Right lobe of liver (tissue), 6 donors: ENCODE results near the gene KLHDC10. TPM values are rescaled to one million over a fixed set of nuclear protein-coding genes. Genes with fewer than 3 reads are reported as not detected.

Source experiments
- ATAC-seq, 4 donors: fragments of 200-7000 bp; cut with Tn5 transposase; one replicate each; pipeline ENCODE4 v1.9.1; 2020; ENCODE audit warnings: mild to moderate bottlenecking in 4 of 4, moderate library complexity in 4 of 4
- DNase-seq, 3 donors: peaks; one replicate each; pipeline ENCODE4 v3.0.0-alpha.2; 2020
- H3K27ac ChIP-seq, 3 donors: fragments of 200-600 bp; one replicate each; pipeline ENCODE4 v1.8.0; 2022
- H3K27me3 ChIP-seq, 2 donors: fragments of 200-600 bp; one replicate each; pipeline ENCODE4 v1.8.0; 2022
- H3K36me3 ChIP-seq, 4 donors: fragments of 200-600 bp; sonication (generic) in 1 of 4; one replicate each; pipeline versions ENCODE4 v1.5.1 to v1.8.0; 2017 to 2022; ENCODE audit warnings: control low read depth in 1 of 4
- H3K4me1 ChIP-seq, 4 donors: fragments of 200-600 bp; sonication (generic) in 1 of 4; one replicate each; pipeline versions ENCODE4 v1.5.1 to v1.8.0; 2017 to 2022; ENCODE audit warnings: control low read depth in 1 of 4
- H3K4me3 ChIP-seq, 3 donors: fragments of 200-600 bp; one replicate each; pipeline ENCODE4 v1.8.0; 2022
- H3K9me3 ChIP-seq, 4 donors: fragments of 200-600 bp; sonication (generic) in 1 of 4; one replicate each; pipeline versions ENCODE4 v1.5.1 to v1.8.0; 2017 to 2022; ENCODE audit warnings: control low read depth in 1 of 4
- CTCF ChIP-seq, 4 donors: fragments of 200-600 bp in 3 of 4; fragments of 450-650 bp in 1 of 4; IDR thresholded peaks; one replicate each; pipeline versions ENCODE4 v1.5.1 to v1.8.0; 2016 to 2022; ENCODE audit warnings: antibody characterized with exemption in 4 of 4, mild to moderate bottlenecking in 2 of 4
- POLR2A ChIP-seq: fragments of 450-650 bp; IDR thresholded peaks from one replicate; pipeline ENCODE4 v1.6.1; 2017; ENCODE audit warnings: antibody characterized with exemption, mild to moderate bottlenecking
- WGBS: methylation state at CpG from one replicate; pipeline ENCODE4 v1.1.6; 2018; ENCODE audit warnings: low coverage, low lambda C conversion rate; ENCODE audit not compliant: insufficient coverage; ENCODE audit errors: missing lambda C conversion rate; 5-methylcytosine and 5-hydroxymethylcytosine counted together
- intact Hi-C, 2 donors: fragments of 100-400 bp; cut with DNase I; formaldehyde crosslinking; loops; one replicate each; pipeline versions ENCODE4 v1.11.2 to v1.14.1; 2022
- total RNA-seq, 6 experiments: library from RNA; depleted of rRNA in 2 of 6; stranded (reverse); fragments of >200 nt in 2 of 6; fragmentation: NEBNext Ultra II Directional in 3 of 6; extraction: Animal tissue kit (Norgen Biotek cat#: 25700) in 3 of 6; gene quantifications; one replicate each; pipeline versions ENCODE4 v1.1.0 to v1.2.4, GENCODE V29; 2016 to 2023
- donor health status: DM: no; HTN: yes; CAD: no.
- donor health status: DM: no; HTN: no; CAD: no.
- donor health status: DM: no; HTN: no; CAD: no.
- donor health status: DM: no; HTN: yes; CAD: no.
- donor health status: DM: no; HTN: yes; CAD: no.

The KLHDC10 gene
- total RNA-seq, 6 experiments from 2014 or later = 12.7 to 35.4 (median 21.7) TPM

DNA sequence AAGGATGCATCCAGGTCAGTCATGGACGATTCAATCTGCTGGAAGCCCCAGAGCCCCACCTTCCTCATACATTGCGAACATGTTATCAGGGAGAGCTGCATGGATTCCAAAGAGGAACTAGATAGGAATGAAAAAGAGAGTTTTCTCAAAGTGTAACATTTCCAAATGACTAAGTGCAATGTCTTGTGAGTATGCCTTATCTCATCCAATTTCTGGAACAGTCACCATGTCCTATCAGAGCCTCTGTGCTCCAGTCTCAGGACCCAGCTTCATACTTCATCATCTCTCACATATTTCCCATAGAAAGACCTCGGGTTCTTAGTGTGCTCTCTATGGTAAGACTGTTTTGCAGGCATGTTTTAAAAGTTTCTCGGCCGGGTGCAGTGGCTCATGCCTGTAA, 45.9 kb upstream of the KLHDC10 start:
- Histone ChIP-seq H3K27ac (no peak overlapping the region), H3K4me1 (no peaks in the 10 kb centered on the region), H3K36me3 (peaks cover 0 to 91% (median 32%) of the 10 kb centered on the region in 4 donors), H3K4me3 (no peak overlapping the region), H3K9me3 (no peaks in the 10 kb centered on the region), H3K27me3 (no peaks in the 10 kb centered on the region)
- TF ChIP-seq POLR2A (no peak), CTCF (IDR thresholded peaks at IDR 0.05) (no peak)
- DNase-seq = no peak
- intact Hi-C loops = no loop called here
- ATAC-seq = no peak
- WGBS = 96% methylated on average over 3 of the region's 5 CpGs

- TF ChIP-seq POLR2A = no peak
- Histone ChIP-seq H3K4me3 (no peak overlapping the region), H3K27me3 (no peaks in the 10 kb centered on the region), H3K9me3 (no peaks in the 10 kb centered on the region), H3K4me1 (no peaks in the 10 kb centered on the region), H3K36me3 (peaks cover 0 to 61% (median 2%) of the 10 kb centered on the region in 4 donors), H3K27ac (no peak overlapping the region)
- 75% methylated on average over 1 of the region's 1 CpG for WGBS
- DNase-seq (no peak), ATAC-seq (no peak)
- intact Hi-C loops = no loop called here
Observed at GRCh38 chr7:130032698-130033097, 37.6 kb upstream of the KLHDC10 start.

DNA sequence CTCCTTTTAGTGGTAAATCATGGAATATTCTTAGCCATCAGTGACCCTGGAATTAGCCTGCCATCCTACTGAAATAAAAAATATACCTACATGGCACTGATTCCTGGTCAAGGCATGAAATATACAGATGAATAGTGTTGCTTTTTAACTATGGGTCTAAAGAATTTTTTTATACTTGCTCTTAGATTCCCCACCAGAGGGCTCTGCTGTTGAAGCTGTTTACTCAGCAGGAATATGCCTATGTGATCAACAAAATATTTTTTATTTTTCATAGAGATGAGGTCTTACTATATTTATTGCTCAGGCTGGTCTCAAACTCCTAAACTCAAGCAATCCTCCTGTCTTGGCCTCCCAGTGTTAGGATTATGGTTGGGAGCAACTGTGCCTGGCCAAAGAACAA, 32.6 kb upstream of the KLHDC10 start:
- Histone ChIP-seq H3K4me1 (no peaks in the 10 kb centered on the region), H3K27ac (no peak overlapping the region), H3K4me3 (no peak overlapping the region), H3K9me3 (no peaks in the 10 kb centered on the region), H3K27me3 (no peaks in the 10 kb centered on the region), H3K36me3 (peaks cover 0 to 51% (median 0%) of the 10 kb centered on the region in 4 donors)
- no peak for TF ChIP-seq POLR2A
- peak; percentile 14 to 43 (median 35) for TF ChIP-seq CTCF (IDR thresholded peaks at IDR 0.05)
- no peak for DNase-seq
- intact Hi-C loops = no loop called here
- ATAC-seq = peak in 1 of 4 donors; percentile 28

DNA sequence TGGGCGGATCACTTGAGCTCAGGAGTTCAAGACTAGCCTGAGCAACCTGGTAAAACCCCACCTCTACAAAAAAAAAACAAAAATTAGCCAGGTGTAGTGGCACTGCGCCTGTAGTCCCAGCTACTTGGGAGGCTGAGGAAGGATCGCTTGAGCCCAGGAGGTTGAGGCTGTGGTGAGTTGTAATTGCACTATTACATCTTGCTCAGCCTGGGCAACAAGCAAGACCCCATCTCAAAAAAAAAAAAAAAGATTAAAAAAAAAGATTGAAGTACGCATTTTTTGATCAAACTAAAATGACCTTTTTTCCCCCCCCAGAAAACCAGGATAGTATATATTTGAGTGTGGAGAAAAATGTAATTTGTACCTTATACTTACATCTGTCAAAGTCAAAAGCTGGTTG, 29.8 kb upstream of the KLHDC10 start:
- ATAC-seq (no peak), DNase-seq (no peak)
- Histone ChIP-seq H3K4me3 (no peak overlapping the region), H3K4me1 (no peaks in the 10 kb centered on the region), H3K9me3 (no peaks in the 10 kb centered on the region), H3K27ac (no peak overlapping the region), H3K36me3 (peaks cover 0 to 45% (median 0%) of the 10 kb centered on the region in 4 donors), H3K27me3 (no peaks in the 10 kb centered on the region)
- TF ChIP-seq POLR2A (no peak), CTCF (IDR thresholded peaks at IDR 0.05) (no peak)
- intact Hi-C loops = no loop called here
- WGBS = 97% methylated on average over 4 of the region's 4 CpGs

GRCh38 chr7:130047831-130048230, 22.5 kb upstream of the KLHDC10 start:
- intact Hi-C loops = no loop called here
- ATAC-seq (no peak), DNase-seq (no peak)
- 68% methylated on average over 3 of the region's 4 CpGs for WGBS
- Histone ChIP-seq H3K27ac (no peak overlapping the region), H3K9me3 (no peaks in the 10 kb centered on the region), H3K36me3 (peaks cover 0 to 6% (median 0%) of the 10 kb centered on the region in 4 donors), H3K4me3 (no peak overlapping the region), H3K4me1 (peaks cover 0 to 10% (median 5%) of the 10 kb centered on the region in 4 donors), H3K27me3 (no peaks in the 10 kb centered on the region)
- TF ChIP-seq POLR2A (no peak), CTCF (IDR thresholded peaks at IDR 0.05) (no peak)
